Measurements from ENCODE around the gene KAT6B. TPM values are rescaled to one million over a fixed set of nuclear protein-coding genes. Genes with fewer than 3 reads are reported as not detected.

The KAT6B gene
- total RNA-seq, 2 donors from 2014 or later = 28.0 to 97.8 TPM

DNA sequence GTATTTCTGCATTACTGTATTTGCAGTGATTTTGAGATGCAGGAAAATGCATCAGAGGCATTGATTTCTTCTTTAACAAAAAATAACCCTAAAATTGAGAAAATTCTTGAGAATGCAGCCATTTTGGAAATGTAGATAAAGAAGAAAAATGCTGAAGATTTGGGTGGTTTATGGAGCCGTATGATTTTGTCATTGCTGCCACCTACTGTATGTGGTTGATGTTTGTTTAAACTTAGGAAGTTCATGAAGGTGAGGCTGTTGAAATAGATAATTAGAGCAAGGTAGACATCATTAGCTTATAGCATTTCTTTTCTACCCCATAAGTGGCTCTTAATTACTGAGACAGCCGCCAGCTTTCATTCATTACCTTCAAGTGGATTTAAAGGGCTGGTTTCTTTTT, 193.0 kb downstream of the KAT6B start:
- Histone ChIP-seq H3K9me3 (no peaks in the 10 kb centered on the region), H3K36me3 (no peaks in the 10 kb centered on the region), H3K4me3 (no peak overlapping the region), H3K27me3 (replicated peaks; ENCODE audit: insufficient read depth) (no peaks in the 10 kb centered on the region), H3K27ac (no peak overlapping the region), H3K4me1 (replicated peaks) (peaks cover 3% of the 10 kb centered on the region)
- 52% methylated on average over 2 of the region's 2 CpGs for WGBS
- TF ChIP-seq POLR2AphosphoS5 (IDR thresholded peaks at IDR 0.05) (no peak), POLR2A (IDR thresholded peaks at IDR 0.05) (no peak)
- TF ChIP-seq, protein P1, sequence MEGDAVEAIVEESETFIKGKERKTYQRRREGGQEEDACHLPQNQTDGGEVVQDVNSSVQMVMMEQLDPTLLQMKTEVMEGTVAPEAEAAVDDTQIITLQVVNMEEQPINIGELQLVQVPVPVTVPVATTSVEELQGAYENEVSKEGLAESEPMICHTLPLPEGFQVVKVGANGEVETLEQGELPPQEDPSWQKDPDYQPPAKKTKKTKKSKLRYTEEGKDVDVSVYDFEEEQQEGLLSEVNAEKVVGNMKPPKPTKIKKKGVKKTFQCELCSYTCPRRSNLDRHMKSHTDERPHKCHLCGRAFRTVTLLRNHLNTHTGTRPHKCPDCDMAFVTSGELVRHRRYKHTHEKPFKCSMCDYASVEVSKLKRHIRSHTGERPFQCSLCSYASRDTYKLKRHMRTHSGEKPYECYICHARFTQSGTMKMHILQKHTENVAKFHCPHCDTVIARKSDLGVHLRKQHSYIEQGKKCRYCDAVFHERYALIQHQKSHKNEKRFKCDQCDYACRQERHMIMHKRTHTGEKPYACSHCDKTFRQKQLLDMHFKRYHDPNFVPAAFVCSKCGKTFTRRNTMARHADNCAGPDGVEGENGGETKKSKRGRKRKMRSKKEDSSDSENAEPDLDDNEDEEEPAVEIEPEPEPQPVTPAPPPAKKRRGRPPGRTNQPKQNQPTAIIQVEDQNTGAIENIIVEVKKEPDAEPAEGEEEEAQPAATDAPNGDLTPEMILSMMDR (IDR thresholded peaks at IDR 0.05) = peak in 3 of 4 experiments; percentile 23 to 52 (median 50)
- DNase-seq (ENCODE audit: low spot score) = no peak
- intact Hi-C loops (cut with DNase I) = loop anchor here (2.0 kb wide), 1 partner anchor 753 kb away; no protein-coding TSS in a partner anchor

DNA sequence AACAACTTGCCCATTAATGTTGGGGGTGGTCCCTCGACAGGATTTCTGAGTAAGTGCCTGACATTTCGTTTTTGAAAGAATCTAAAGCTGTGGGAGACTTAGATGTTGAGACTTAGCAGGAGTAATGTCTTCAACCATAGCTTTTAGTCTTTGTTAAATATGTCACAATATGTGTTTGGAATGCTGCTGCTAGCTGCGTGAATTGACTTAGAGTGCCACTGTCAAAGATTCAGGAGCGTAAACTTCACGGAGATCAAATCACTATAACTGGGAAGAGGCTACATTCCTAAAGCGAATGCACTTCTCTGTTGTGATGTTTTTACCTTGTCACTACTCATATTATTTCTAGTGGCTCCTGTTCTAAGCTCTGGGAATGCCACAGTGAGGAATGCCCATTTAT, 193.8 kb downstream of the KAT6B start:
- WGBS = 83% methylated on average over 6 of the region's 6 CpGs
- Histone ChIP-seq H3K9me3 (no peaks in the 10 kb centered on the region), H3K27me3 (replicated peaks; ENCODE audit: insufficient read depth) (no peaks in the 10 kb centered on the region), H3K36me3 (no peaks in the 10 kb centered on the region), H3K4me3 (no peak overlapping the region), H3K4me1 (replicated peaks) (peaks cover 3% of the 10 kb centered on the region), H3K27ac (no peak overlapping the region)
- TF ChIP-seq, protein P1 (IDR thresholded peaks at IDR 0.05) = no peak
- TF ChIP-seq POLR2AphosphoS5 (IDR thresholded peaks at IDR 0.05) (no peak), POLR2A (IDR thresholded peaks at IDR 0.05) (no peak)
- no peak for DNase-seq (ENCODE audit: low spot score)
- intact Hi-C loops (cut with DNase I) = loop anchor here (5.0 to 10.0 kb wide), 4 partner anchors 77 to 595 kb away; a partner anchor contains a TSS

DNA sequence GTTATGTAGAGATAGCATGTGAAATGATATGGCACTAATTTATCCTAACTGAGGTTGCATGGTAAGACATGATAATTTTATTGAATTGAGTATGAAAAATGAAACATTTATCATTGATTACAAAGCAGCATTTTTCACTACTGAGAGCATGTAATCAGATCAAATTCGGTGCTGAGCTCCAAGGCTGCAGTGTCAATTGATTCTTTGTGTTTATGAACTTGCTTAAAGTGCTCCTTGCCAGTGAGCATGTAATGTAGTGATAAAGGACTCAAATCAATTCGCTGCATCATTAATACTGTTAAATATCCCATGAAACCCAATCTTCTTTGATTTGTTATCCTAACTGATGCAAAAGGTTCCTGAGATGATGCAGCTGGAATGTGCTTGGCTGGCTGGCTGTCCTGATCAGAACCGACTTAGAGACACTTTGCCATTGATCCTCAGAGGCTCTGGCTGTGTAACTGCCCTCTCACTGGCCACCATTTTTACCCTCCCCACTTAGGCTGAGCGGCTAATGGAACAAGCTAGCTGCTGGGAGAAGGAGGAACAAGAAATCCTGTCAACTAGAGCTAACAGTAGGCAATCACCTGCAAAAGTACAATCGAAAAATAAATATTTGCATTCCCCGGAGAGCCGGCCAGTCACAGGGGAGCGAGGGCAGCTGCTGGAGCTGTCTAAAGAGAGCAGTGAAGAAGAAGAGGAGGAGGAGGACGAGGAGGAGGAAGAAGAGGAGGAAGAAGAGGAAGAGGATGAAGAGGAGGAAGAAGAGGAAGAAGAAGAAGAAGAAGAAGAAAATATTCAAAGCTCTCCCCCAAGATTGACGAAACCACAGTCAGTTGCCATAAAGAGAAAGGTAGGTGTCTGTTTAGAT, 195.2 kb downstream of the KAT6B start:
- no peaks in the 10 kb centered on the region for H3K9me3 ChIP-seq
- H3K27me3 ChIP-seq (replicated peaks; ENCODE audit: insufficient read depth) = no peaks in the 10 kb centered on the region
- peak overlapping the region in 1 of 2 donors; percentile 3 for H3K4me3 ChIP-seq
- TF ChIP-seq, protein P1 (IDR thresholded peaks at IDR 0.05) = no peak
- TF ChIP-seq POLR2AphosphoS5 (IDR thresholded peaks at IDR 0.05) (no peak), POLR2A (IDR thresholded peaks at IDR 0.05) (no peak)
- DNase-seq (ENCODE audit: low spot score) = peak; percentile 42
- WGBS = 31% methylated on average over 10 of the region's 10 CpGs
- peak overlapping the region; percentile 61 to 62 for H3K27ac ChIP-seq
- H3K4me1 ChIP-seq (replicated peaks) = peaks cover 3% of the 10 kb centered on the region
- no peaks in the 10 kb centered on the region for H3K36me3 ChIP-seq
- intact Hi-C loops (cut with DNase I) = loop anchor here (5.0 to 10.0 kb wide), 4 partner anchors 76 to 597 kb away; a partner anchor contains a TSS

DNA sequence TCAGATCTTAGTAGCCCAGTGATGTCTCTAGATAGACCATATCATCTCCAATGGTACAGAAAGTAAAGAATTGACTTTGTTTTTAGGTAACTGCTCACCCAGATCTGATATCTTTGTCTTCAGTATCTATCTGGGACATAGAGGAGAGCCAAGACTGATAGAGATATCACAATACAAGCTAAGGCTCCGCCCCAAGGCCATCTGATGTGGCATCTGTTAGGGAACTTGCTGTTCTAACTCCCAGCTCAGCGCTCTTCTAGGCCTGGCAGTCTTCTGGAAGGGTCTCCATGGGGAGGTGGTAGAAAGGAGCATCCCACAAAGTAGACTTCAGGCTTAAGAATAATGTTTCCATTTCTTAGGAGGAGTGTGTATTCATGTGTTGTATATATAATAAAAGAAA, 196.7 kb downstream of the KAT6B start:
- Histone ChIP-seq H3K4me1 (replicated peaks) (peaks cover 3% of the 10 kb centered on the region), H3K4me3 (no peak overlapping the region), H3K27me3 (replicated peaks; ENCODE audit: insufficient read depth) (no peaks in the 10 kb centered on the region), H3K9me3 (no peaks in the 10 kb centered on the region), H3K36me3 (no peaks in the 10 kb centered on the region), H3K27ac (peak overlapping the region in 1 of 2 donors; percentile 61)
- WGBS = 90% methylated on average over 2 of the region's 2 CpGs
- TF ChIP-seq POLR2AphosphoS5 (IDR thresholded peaks at IDR 0.05) (no peak), POLR2A (IDR thresholded peaks at IDR 0.05) (no peak)
- TF ChIP-seq, protein P1 (IDR thresholded peaks at IDR 0.05) = no peak
- intact Hi-C loops (cut with DNase I) = loop anchor here (5.0 to 10.0 kb wide), 4 partner anchors 74 to 598 kb away; a partner anchor contains a TSS
- no peak for DNase-seq (ENCODE audit: low spot score)

Data from prostate gland (tissue), 2 donors.